HEK293 (cell line): ENCODE results near the gene NEURL1.

Experiments
- CTCF ChIA-PET: fragments of 350-600 bp; formaldehyde crosslinking; extraction: SDS; loops from one replicate; lab custom pipeline; 2021; ENCODE audit warnings: antibody characterized with exemption; lab: Yijun Ruan, JAX
- POLR2A ChIA-PET: fragments of 300-600 bp; formaldehyde crosslinking; extraction: SDS; loops from one replicate; lab custom pipeline; 2020; ENCODE audit warnings: antibody characterized with exemption, inconsistent platforms; lab: Yijun Ruan, JAX
- H3K27ac ChIP-seq: fragments of 200-500 bp; sonication (Bioruptor generic); 2 replicates; pipeline ENCODE4 v1.5.1; 2014; ENCODE audit warnings: low read depth, low read length, control low read depth, inconsistent platforms; ENCODE audit errors: extremely low read depth
- H3K36me3 ChIP-seq, 2 experiments: fragments of 200-500 bp in 1 of 2; sonication (Bioruptor generic) in 1 of 2; 1 replicate in 1 of 2; 2 replicates in 1 of 2; pipeline ENCODE4 v1.5.1; 2014 to 2017; ENCODE audit warnings: inconsistent platforms in 2 of 2, low read length in 2 of 2; ENCODE audit not compliant: control insufficient read depth in 2 of 2, insufficient read depth in 1 of 2
- H3K4me1 ChIP-seq: fragments of 200-500 bp; sonication (Bioruptor generic); 2 replicates; pipeline ENCODE4 v1.5.1; 2014; ENCODE audit warnings: mild to moderate bottlenecking, low read length, inconsistent platforms; ENCODE audit not compliant: control insufficient read depth, insufficient read depth
- H3K4me3 ChIP-seq: 2 replicates; pipeline ENCODE4 v1.5.1; 2011; ENCODE audit warnings: low read depth, mild to moderate bottlenecking, control low read depth, low read length, moderate library complexity
- H3K9me3 ChIP-seq: fragments of 200-500 bp; sonication (Bioruptor generic); 2 replicates; pipeline ENCODE4 v1.5.1; 2014; ENCODE audit warnings: low read depth, low read length, inconsistent platforms; ENCODE audit not compliant: control insufficient read depth, insufficient read depth
- GLI2 ChIP-seq: fragments of 450-650 bp; formaldehyde crosslinking; IDR thresholded peaks from 2 replicates; pipeline ENCODE4; 2017; ENCODE audit warnings: missing biosample characterization, missing genetic modification characterization, low read depth, borderline replicate concordance
- GLIS2 ChIP-seq: fragments of 450-650 bp; formaldehyde crosslinking; IDR thresholded peaks from 2 replicates; pipeline ENCODE4 v1.5.1; 2016; ENCODE audit warnings: missing biosample characterization, missing genetic modification characterization
- KLF16 ChIP-seq: fragments of 450-650 bp; formaldehyde crosslinking; IDR thresholded peaks from 2 replicates; pipeline ENCODE4 v1.5.1; 2017; ENCODE audit warnings: missing biosample characterization, missing genetic modification characterization
- KLF8 ChIP-seq: fragments of 450-650 bp; formaldehyde crosslinking; IDR thresholded peaks from 2 replicates; pipeline ENCODE4 v1.5.1; 2016; ENCODE audit warnings: missing biosample characterization, missing genetic modification characterization
- OVOL3 ChIP-seq: fragments of 450-650 bp; formaldehyde crosslinking; IDR thresholded peaks from 2 replicates; pipeline ENCODE4 v1.5.1; 2016; ENCODE audit warnings: missing biosample characterization, missing genetic modification characterization
- PATZ1 ChIP-seq: fragments of 450-650 bp; formaldehyde crosslinking; IDR thresholded peaks from 2 replicates; pipeline ENCODE4 v1.5.1; 2016; ENCODE audit warnings: missing biosample characterization, missing genetic modification characterization
- PRDM6 ChIP-seq: fragments of 450-650 bp; formaldehyde crosslinking; IDR thresholded peaks from 2 replicates; pipeline ENCODE4 v1.5.1; 2017; ENCODE audit warnings: missing biosample characterization, missing genetic modification characterization
- REPIN1 ChIP-seq: fragments of 450-650 bp; formaldehyde crosslinking; IDR thresholded peaks from 2 replicates; pipeline ENCODE4 v1.5.1; 2017; ENCODE audit warnings: missing biosample characterization, missing genetic modification characterization, low read depth
- SCRT2 ChIP-seq: fragments of 450-650 bp; formaldehyde crosslinking; IDR thresholded peaks from 2 replicates; pipeline ENCODE4 v1.5.1; 2016; ENCODE audit warnings: missing biosample characterization, missing genetic modification characterization
- SP2 ChIP-seq: fragments of 450-650 bp; formaldehyde crosslinking; IDR thresholded peaks from 2 replicates; pipeline ENCODE4 v1.5.1; 2016; ENCODE audit warnings: missing biosample characterization, missing genetic modification characterization
- SP3 ChIP-seq: fragments of 450-650 bp; formaldehyde crosslinking; IDR thresholded peaks from 2 replicates; pipeline ENCODE4 v1.5.1; 2016; ENCODE audit warnings: missing biosample characterization, missing genetic modification characterization
- SP7 ChIP-seq: fragments of 450-650 bp; formaldehyde crosslinking; IDR thresholded peaks from 2 replicates; pipeline ENCODE4 v1.5.1; 2016; ENCODE audit warnings: missing biosample characterization, missing genetic modification characterization
- TCF7L2 ChIP-seq: IDR thresholded peaks from 2 replicates; pipeline ENCODE4 v1.6.1; 2011; ENCODE audit warnings: low read depth, mild to moderate bottlenecking, inconsistent platforms, low read length, moderate library complexity, borderline replicate concordance
- WT1 ChIP-seq: fragments of 450-650 bp; formaldehyde crosslinking; IDR thresholded peaks from 2 replicates; pipeline ENCODE4 v1.5.1; 2016; ENCODE audit warnings: missing biosample characterization, missing genetic modification characterization
- YY2 ChIP-seq: fragments of 450-650 bp; formaldehyde crosslinking; IDR thresholded peaks from 2 replicates; pipeline ENCODE4 v1.5.1; 2016; ENCODE audit warnings: missing biosample characterization, missing genetic modification characterization
- ZBTB6 ChIP-seq: fragments of 450-650 bp; formaldehyde crosslinking; IDR thresholded peaks from 2 replicates; pipeline ENCODE4 v1.5.1; 2017; ENCODE audit warnings: missing biosample characterization, missing genetic modification characterization
- ZBTB7A ChIP-seq: fragments of 450-650 bp; formaldehyde crosslinking; IDR thresholded peaks from 2 replicates; pipeline ENCODE4 v1.5.1; 2016; ENCODE audit warnings: low read depth, missing biosample characterization, missing genetic modification characterization
- ZEB2 ChIP-seq: fragments of 450-650 bp; formaldehyde crosslinking; IDR thresholded peaks from 2 replicates; pipeline ENCODE4 v1.5.1; 2016; ENCODE audit warnings: missing biosample characterization, missing genetic modification characterization
- ZFHX2 ChIP-seq: fragments of 450-650 bp; formaldehyde crosslinking; conservative IDR thresholded peaks from 2 replicates; pipeline ENCODE4 v1.5.1; 2016; ENCODE audit warnings: missing biosample characterization, missing genetic modification characterization
- ZNF114 ChIP-seq: fragments of 450-650 bp; formaldehyde crosslinking; IDR thresholded peaks from 2 replicates; pipeline ENCODE4 v1.5.0; 2017; ENCODE audit warnings: missing biosample characterization, missing genetic modification characterization
- ZNF121 ChIP-seq: fragments of 450-650 bp; formaldehyde crosslinking; IDR thresholded peaks from 2 replicates; pipeline ENCODE4 v1.5.1; 2016; ENCODE audit warnings: missing biosample characterization, missing genetic modification characterization
- ZNF24 ChIP-seq: fragments of 450-650 bp; formaldehyde crosslinking; IDR thresholded peaks from 2 replicates; pipeline ENCODE4 v1.5.1; 2016; ENCODE audit warnings: missing biosample characterization, missing genetic modification characterization
- ZNF391 ChIP-seq: fragments of 450-650 bp; formaldehyde crosslinking; IDR thresholded peaks from 2 replicates; pipeline ENCODE4 v1.5.1; 2016; ENCODE audit warnings: low read depth, missing biosample characterization, missing genetic modification characterization, borderline replicate concordance
- ZNF394 ChIP-seq: fragments of 450-650 bp; formaldehyde crosslinking; IDR thresholded peaks from 2 replicates; pipeline ENCODE4 v1.5.1; 2016; ENCODE audit warnings: missing biosample characterization, missing genetic modification characterization, mild to moderate bottlenecking, moderate library complexity, borderline replicate concordance
- ZNF48 ChIP-seq: fragments of 450-650 bp; formaldehyde crosslinking; IDR thresholded peaks from 2 replicates; pipeline ENCODE4 v1.5.1; 2016; ENCODE audit warnings: missing biosample characterization, missing genetic modification characterization
- ZNF610 ChIP-seq: fragments of 450-650 bp; formaldehyde crosslinking; IDR thresholded peaks from 2 replicates; pipeline ENCODE4 v1.5.1; 2016; ENCODE audit warnings: missing biosample characterization, missing genetic modification characterization, borderline replicate concordance
- ZNF624 ChIP-seq: fragments of 450-650 bp; formaldehyde crosslinking; IDR thresholded peaks from 2 replicates; pipeline ENCODE4 v1.5.1; 2017; ENCODE audit warnings: missing biosample characterization, missing genetic modification characterization
- ZNF629 ChIP-seq: fragments of 450-650 bp; formaldehyde crosslinking; IDR thresholded peaks from 2 replicates; pipeline ENCODE4 v1.5.1; 2017; ENCODE audit warnings: missing biosample characterization, missing genetic modification characterization
- ZNF692 ChIP-seq: fragments of 450-650 bp; formaldehyde crosslinking; IDR thresholded peaks from 2 replicates; pipeline ENCODE4 v1.5.1; 2016; ENCODE audit warnings: missing biosample characterization, missing genetic modification characterization
- ZSCAN30 ChIP-seq: fragments of 450-650 bp; IDR thresholded peaks from 2 replicates; pipeline ENCODE4 v1.5.1; 2018; ENCODE audit warnings: missing biosample characterization, mild to moderate bottlenecking, missing genetic modification characterization, moderate library complexity

The NEURL1 gene

GRCh38 chr10:103597003-103597402 lies 103.5 kb downstream of the NEURL1 start:
- TF ChIP-seq ZNF624 (no peak), OVOL3 (tag by site-specific recombination) (no peak), PRDM6 (tag by site-specific recombination) (no peak), ZNF114 (no peak), ZNF48 (tag by site-specific recombination) (no peak), GLI2 (no peak), SCRT2 (tag by site-specific recombination) (no peak), SP2 (tag by site-specific recombination) (no peak)
- Histone ChIP-seq H3K4me1 (no peaks in the 10 kb centered on the region), H3K9me3 (no peaks in the 10 kb centered on the region), H3K27ac (no peak overlapping the region), H3K4me3 (no peak overlapping the region), H3K36me3 (peaks cover 0 to 12% of the 10 kb centered on the region in 2 experiments; a peak in 1 of 3 replicates)
- ChIA-PET POLR2A (no interaction called here), CTCF (interaction anchor here (0.6 to 2.9 kb wide), 6 partner anchors 13 to 291 kb away, joined by 3 to 14 read pairs (median 6); no protein-coding TSS in a partner anchor)

GRCh38 chr10:103598654-103599115 lies 105.2 kb downstream of the NEURL1 start:
- peaks cover 0 to 29% of the 10 kb centered on the region in 2 experiments; a peak in 1 of 3 replicates for H3K36me3 ChIP-seq
- no peaks in the 10 kb centered on the region for H3K4me1 ChIP-seq
- ChIA-PET POLR2A (no interaction called here), CTCF (interaction anchor here (0.6 to 2.6 kb wide), 27 partner anchors 9 to 668 kb away, joined by 3 to 37 read pairs (median 4); partner anchors contain the start of gene SH3PXD2A)
- no peak overlapping the region for H3K4me3 ChIP-seq
- H3K27ac ChIP-seq, result no peak overlapping the region
- H3K9me3 ChIP-seq, result no peaks in the 10 kb centered on the region
- peak; percentile 72; the same call in 1 of the 2 replicates for TF ChIP-seq ZNF24 (tag by site-specific recombination)
- no peak for TF ChIP-seq REPIN1
- peak; percentile 43; the same call in 1 of the 2 replicates for TF ChIP-seq KLF8 (tag by site-specific recombination)
- peak; percentile 33; the same call in 1 of the 2 replicates for TF ChIP-seq ZNF692
- 0 out of 2 replicates have a peak, but pooled peaks have one; percentile 34 for TF ChIP-seq ZEB2 (tag by site-specific recombination)
- peak; percentile 51; the same call in 1 of the 2 replicates for TF ChIP-seq ZNF629 (tag by site-specific recombination)
- TF ChIP-seq TCF7L2, result no peak
- peak; percentile 72; the same call in 1 of the 2 replicates for TF ChIP-seq ZNF391 (tag by site-specific recombination)
- 0 out of 2 replicates have a peak, but pooled peaks have one; percentile 11 for TF ChIP-seq SP3
- TF ChIP-seq ZFHX2 (tag by site-specific recombination), result peak; percentile 19; the same call in 1 of the 2 replicates
- TF ChIP-seq ZBTB7A (tag by site-specific recombination), result 0 out of 2 replicates have a peak, but pooled peaks have one; percentile 49
- TF ChIP-seq WT1 (tag by site-specific recombination), result peak; percentile 75
- TF ChIP-seq ZSCAN30 (tag by site-specific recombination), result peak; percentile 41; the same call in 1 of the 2 replicates
- peak; percentile 76 for TF ChIP-seq PATZ1
- 0 out of 2 replicates have a peak, but pooled peaks have one; percentile 26 for TF ChIP-seq YY2
- peak; percentile 47; the same call in 1 of the 2 replicates for TF ChIP-seq GLIS2 (tag by site-specific recombination)
- peak; percentile 85 for TF ChIP-seq SP7
- TF ChIP-seq ZNF610, result no peak
- peak; percentile 66 for TF ChIP-seq ZBTB6 (tag by site-specific recombination)
- no peak for TF ChIP-seq KLF16 (tag by site-specific recombination)
- no peak for TF ChIP-seq ZNF394 (tag by site-specific recombination)
- TF ChIP-seq ZNF121 (tag by site-specific recombination), result no peak
